ENCODE measurements around the gene CITED2. TPM values are rescaled to one million over a fixed set of nuclear protein-coding genes. Genes with fewer than 3 reads are reported as not detected.
"Not testable (repeated sequence)": the region's sequence is repeated elsewhere in the genome, so short reads cannot be mapped to it uniquely, and the experiment has no call there.

Gene CITED2
- total and polyA plus RNA-seq, 9 donors = 61.1 to 113 (median 77.1) TPM

DNA sequence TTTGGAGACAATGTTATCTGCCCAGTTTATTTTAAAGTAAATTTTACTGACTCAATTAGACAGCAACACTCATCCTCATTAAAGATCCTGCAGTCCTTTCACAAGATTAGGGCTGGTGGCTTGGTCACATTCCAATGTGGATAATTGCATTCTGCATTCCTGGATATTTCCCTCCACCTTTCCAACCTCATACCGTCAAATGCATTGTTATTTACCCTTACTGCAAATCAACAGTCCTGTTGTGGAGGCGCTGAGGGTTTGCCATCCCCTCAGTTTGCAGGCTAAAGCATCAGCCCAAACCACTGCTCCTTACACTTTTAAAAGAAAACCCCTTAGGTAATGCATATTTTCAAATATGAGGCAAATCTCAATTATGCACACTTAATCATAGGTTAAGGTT, 5.4 kb downstream of the CITED2 start:
- Histone ChIP-seq H3K4me3 (ENCODE audit: low read length) (no peak overlapping the region), H3K4me1 (ENCODE audit: control insufficient read depth, insufficient read depth, low read length) (peaks cover 13% of the 10 kb centered on the region), H3K27ac (ENCODE audit: low read length) (no peak overlapping the region), H3K36me3 (ENCODE audit: control insufficient read depth, insufficient read depth, low read length) (peaks cover 7% of the 10 kb centered on the region), H3K9me3 (replicated peaks; ENCODE audit: control insufficient read depth, low read depth, low read length) (no peaks in the 10 kb centered on the region), H3K27me3 (ENCODE audit: control insufficient read depth, insufficient read depth, low read length) (no peaks in the 10 kb centered on the region)
- WGBS (ENCODE audit: insufficient coverage) = 60% methylated on average over 1 of the region's 2 CpGs
- DNase-seq = no peak

DNA sequence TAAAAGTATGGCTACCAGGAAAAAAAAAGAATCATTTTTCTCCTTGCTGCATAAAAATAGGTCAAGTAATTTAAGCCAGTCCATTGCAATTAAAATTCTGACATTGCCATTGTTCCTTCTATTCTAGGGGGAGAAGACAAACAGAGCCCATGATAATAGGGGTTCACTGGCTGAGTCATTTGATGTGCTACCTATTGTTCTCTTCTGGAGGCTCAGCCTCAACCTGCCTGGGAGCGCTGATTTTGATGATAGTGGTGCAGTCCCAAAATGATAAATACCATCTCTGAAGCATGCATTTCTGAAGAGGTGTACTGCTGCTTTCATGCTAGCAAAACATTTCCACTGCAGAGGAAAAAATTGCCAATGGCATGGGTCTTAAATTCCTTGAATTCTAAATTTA, 5.8 kb downstream of the CITED2 start:
- Histone ChIP-seq H3K9me3 (replicated peaks; ENCODE audit: control insufficient read depth, low read depth, low read length) (no peaks in the 10 kb centered on the region), H3K4me1 (ENCODE audit: control insufficient read depth, insufficient read depth, low read length) (peaks cover 13% of the 10 kb centered on the region), H3K36me3 (ENCODE audit: control insufficient read depth, insufficient read depth, low read length) (peaks cover 7% of the 10 kb centered on the region), H3K27me3 (ENCODE audit: control insufficient read depth, insufficient read depth, low read length) (no peaks in the 10 kb centered on the region), H3K4me3 (ENCODE audit: low read length) (no peak overlapping the region), H3K27ac (ENCODE audit: low read length) (no peak overlapping the region)
- DNase-seq = no peak
- no CpG with 5 or more reads among the region's 1 CpG for WGBS (ENCODE audit: insufficient coverage)

DNA sequence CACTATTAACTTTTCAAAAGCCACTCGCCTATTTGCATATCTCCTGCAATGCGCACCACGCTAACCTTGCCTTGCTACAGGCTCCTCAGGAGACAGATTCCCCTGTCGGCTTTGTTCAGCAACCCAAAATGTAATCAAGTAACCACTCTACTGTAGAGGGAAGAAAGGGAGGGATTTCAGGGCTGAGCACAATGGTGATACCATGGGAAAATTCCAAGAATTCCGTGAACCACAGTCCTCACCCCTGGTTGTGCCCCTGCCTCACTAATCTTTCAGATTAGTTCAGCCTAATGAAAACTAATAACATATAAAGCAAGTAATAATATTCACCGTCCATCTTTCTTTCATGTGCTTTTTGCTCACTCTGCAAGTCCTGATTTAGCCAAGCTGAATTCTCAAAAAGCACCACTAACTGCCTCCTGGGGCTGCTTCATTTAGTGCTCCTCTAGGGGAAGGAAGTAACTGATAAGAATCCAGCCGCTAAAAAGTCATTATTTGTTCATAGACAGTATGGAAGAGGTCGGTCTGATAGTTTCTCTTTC, 6.6 kb downstream of the CITED2 start:
- Histone ChIP-seq H3K36me3 (ENCODE audit: control insufficient read depth, insufficient read depth, low read length) (peaks cover under 1% of the 10 kb centered on the region), H3K27ac (ENCODE audit: low read length) (no peak overlapping the region), H3K4me1 (ENCODE audit: control insufficient read depth, insufficient read depth, low read length) (peaks cover 13% of the 10 kb centered on the region), H3K9me3 (replicated peaks; ENCODE audit: control insufficient read depth, low read depth, low read length) (no peaks in the 10 kb centered on the region), H3K27me3 (ENCODE audit: control insufficient read depth, insufficient read depth, low read length) (no peaks in the 10 kb centered on the region), H3K4me3 (ENCODE audit: low read length) (no peak overlapping the region)
- DNase-seq = peak; percentile 26
- WGBS (ENCODE audit: insufficient coverage) = no CpG with 5 or more reads among the region's 8 CpGs

DNA sequence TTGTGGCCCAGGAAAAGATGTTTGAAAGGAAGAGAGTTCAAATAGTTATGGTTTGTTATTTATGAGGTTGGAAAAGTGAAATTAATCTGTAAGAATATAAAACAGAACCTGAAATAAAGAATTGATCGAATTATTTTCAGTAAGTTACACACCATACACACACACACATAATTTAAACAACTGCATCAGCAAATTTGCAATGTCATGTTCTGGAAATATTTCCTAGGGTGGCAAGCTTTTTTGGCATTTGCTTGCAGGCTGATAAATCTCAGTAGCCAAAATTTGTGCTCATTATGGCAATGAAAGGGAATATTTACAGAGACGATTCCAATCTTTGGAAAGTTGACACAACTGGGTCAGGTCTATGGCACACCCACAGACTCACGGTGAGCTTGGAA, 9.5 kb downstream of the CITED2 start:
- Histone ChIP-seq H3K27me3 (ENCODE audit: control insufficient read depth, insufficient read depth, low read length) (no peaks in the 10 kb centered on the region), H3K4me3 (ENCODE audit: low read length) (no peak overlapping the region), H3K27ac (ENCODE audit: low read length) (no peak overlapping the region), H3K36me3 (ENCODE audit: control insufficient read depth, insufficient read depth, low read length) (no peaks in the 10 kb centered on the region), H3K9me3 (replicated peaks; ENCODE audit: control insufficient read depth, low read depth, low read length) (no peaks in the 10 kb centered on the region), H3K4me1 (ENCODE audit: control insufficient read depth, insufficient read depth, low read length) (peaks cover 8% of the 10 kb centered on the region)
- DNase-seq = no peak
- WGBS (ENCODE audit: insufficient coverage) = 71% methylated on average over 1 of the region's 3 CpGs

DNA sequence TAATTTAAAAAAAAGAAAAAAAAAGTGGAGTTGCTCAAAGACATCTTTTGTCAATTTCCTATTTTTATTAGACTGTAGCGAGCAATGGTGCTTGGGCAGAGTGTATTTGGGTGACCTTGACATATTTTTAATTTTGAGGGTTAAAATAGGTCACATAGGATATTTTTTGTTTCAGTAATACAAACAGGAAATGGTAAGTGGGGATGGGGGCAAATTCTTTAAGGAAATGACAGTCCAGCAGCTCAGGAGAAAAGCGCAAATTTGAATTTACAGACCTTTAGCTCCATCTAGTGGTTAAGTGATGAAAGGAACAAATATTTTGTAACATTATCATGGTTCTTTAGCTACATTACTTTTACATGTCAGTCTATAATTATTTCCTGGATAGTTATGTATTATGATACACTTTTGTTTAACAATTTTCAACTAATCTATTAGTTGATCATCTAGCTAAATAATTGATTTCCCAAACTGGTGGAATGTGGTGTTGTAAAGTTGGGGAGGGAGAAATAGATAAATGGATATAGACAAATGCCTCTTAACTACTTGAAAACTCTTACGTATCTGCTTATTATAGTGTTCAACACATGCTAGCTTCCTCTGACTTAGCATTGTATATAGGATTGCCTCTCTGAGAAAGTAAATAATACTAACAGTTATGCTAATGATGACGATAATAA, 10.0 kb downstream of the CITED2 start:
- Histone ChIP-seq H3K36me3 (ENCODE audit: control insufficient read depth, insufficient read depth, low read length) (no peaks in the 10 kb centered on the region), H3K27ac (ENCODE audit: low read length) (no peak overlapping the region), H3K27me3 (ENCODE audit: control insufficient read depth, insufficient read depth, low read length) (no peaks in the 10 kb centered on the region), H3K9me3 (replicated peaks; ENCODE audit: control insufficient read depth, low read depth, low read length) (no peaks in the 10 kb centered on the region), H3K4me3 (ENCODE audit: low read length) (no peak overlapping the region), H3K4me1 (ENCODE audit: control insufficient read depth, insufficient read depth, low read length) (peaks cover 4% of the 10 kb centered on the region)
- DNase-seq = peak; percentile 72
- 80% methylated on average over 1 of the region's 4 CpGs for WGBS (ENCODE audit: insufficient coverage)

DNA sequence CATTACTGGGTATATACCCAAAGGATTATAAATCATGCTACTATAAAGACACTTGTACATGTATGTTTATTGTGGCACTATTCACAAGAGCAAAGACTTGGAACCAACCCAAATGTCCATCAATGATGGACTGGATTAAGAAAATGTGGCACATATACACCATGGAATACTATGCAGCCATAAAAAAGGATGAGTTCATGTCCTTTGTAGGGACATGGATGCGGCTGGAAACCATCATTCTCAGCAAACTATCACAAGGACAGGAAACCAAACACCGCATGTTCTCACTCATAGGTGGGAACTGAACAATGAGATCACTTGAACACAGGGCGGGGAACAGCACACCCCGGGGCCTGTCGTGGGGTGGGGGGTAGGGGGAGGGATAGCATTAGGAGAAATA, 10.7 kb downstream of the CITED2 start:
- WGBS (ENCODE audit: insufficient coverage) = 87% methylated on average over 3 of the region's 5 CpGs
- H3K27ac ChIP-seq (ENCODE audit: low read length) = not testable (repeated sequence)

DNA sequence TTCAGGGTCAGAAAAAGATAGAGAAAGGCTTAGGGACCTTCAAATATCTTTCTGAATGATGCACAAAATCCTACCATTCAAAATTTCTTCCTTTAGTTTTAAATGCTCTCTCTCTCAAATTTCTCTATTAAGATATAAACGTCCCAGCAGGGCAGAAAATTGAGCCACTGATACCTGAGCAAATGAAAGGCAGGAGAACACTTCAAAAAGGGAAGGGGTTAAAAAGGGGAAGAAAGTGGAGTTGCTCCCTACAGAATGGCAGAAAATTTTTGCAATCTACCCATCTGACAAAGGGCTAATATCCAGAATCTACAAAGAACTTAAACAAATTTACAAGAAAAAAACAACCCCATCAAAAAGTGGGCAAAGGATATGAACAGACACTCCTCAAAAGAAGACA, 11.3 kb downstream of the CITED2 start:
- DNase-seq; H3K4me1 ChIP-seq (ENCODE audit: control insufficient read depth, insufficient read depth, low read length); H3K27ac ChIP-seq (ENCODE audit: low read length); H3K9me3 ChIP-seq (replicated peaks; ENCODE audit: control insufficient read depth, low read depth, low read length); H3K36me3 ChIP-seq (ENCODE audit: control insufficient read depth, insufficient read depth, low read length); H3K4me3 ChIP-seq (ENCODE audit: low read length); H3K27me3 ChIP-seq (ENCODE audit: control insufficient read depth, insufficient read depth, low read length): not testable (repeated sequence)
- WGBS (ENCODE audit: insufficient coverage) = no CpG with 5 or more reads among the region's 1 CpG

More for the DNA sequence above, 10.7 kb downstream of the CITED2 start:
- not testable (repeated sequence) for H3K4me3 ChIP-seq (ENCODE audit: low read length); H3K27me3 ChIP-seq (ENCODE audit: control insufficient read depth, insufficient read depth, low read length); H3K9me3 ChIP-seq (replicated peaks; ENCODE audit: control insufficient read depth, low read depth, low read length); H3K36me3 ChIP-seq (ENCODE audit: control insufficient read depth, insufficient read depth, low read length); DNase-seq; H3K4me1 ChIP-seq (ENCODE audit: control insufficient read depth, insufficient read depth, low read length)

DNA sequence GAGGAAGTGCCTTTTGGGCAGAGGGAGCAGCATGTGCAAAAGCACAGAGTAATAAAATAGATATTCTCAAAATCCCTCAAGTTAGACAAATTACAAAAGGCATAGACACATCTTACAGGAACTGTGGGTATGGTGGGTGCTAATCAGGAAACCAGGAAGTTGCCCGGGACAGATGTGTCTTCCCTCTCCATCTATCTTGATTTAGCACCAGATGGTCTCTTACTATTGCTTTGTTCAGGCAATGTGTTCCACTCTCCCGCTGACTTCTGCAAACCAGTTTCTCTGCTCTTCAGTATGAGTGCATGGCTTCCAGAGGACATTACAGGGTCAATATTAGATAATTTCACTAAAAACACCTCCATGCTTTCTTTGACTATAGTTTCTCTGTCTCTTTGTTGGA, 13.2 kb downstream of the CITED2 start:
- Histone ChIP-seq H3K4me1 (ENCODE audit: control insufficient read depth, insufficient read depth, low read length) (no peaks in the 10 kb centered on the region), H3K36me3 (ENCODE audit: control insufficient read depth, insufficient read depth, low read length) (no peaks in the 10 kb centered on the region), H3K9me3 (replicated peaks; ENCODE audit: control insufficient read depth, low read depth, low read length) (no peaks in the 10 kb centered on the region), H3K27ac (ENCODE audit: low read length) (no peak overlapping the region), H3K27me3 (ENCODE audit: control insufficient read depth, insufficient read depth, low read length) (no peaks in the 10 kb centered on the region), H3K4me3 (ENCODE audit: low read length) (no peak overlapping the region)
- DNase-seq = peak; percentile 48
- WGBS (ENCODE audit: insufficient coverage) = no CpG with 5 or more reads among the region's 2 CpGs

DNA sequence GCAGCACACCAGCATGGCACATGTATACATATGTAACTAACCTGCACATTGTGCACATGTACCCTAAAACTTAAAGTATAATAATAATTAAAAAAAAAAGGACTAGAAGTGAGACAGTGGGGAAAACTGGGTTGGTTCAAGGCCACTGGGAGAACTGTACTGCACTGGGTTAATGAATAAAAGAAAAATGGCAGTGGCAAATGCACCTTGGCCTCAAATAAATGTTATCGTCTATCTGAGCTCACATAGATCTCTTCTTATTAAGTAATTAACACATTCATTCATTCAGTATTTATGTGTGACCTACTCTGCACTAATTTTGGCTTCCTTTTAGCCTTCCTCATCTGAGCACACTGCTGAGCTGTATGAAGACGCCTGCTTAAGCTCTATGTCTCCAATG, 17.5 kb downstream of the CITED2 start:
- H3K27ac ChIP-seq (ENCODE audit: low read length) = no peak overlapping the region
- DNase-seq = no peak
- WGBS (ENCODE audit: insufficient coverage) = no CpG with 5 or more reads among the region's 2 CpGs
- H3K27me3 ChIP-seq (ENCODE audit: control insufficient read depth, insufficient read depth, low read length) = no peaks in the 10 kb centered on the region
- H3K36me3 ChIP-seq (ENCODE audit: control insufficient read depth, insufficient read depth, low read length) = no peaks in the 10 kb centered on the region
- no peaks in the 10 kb centered on the region for H3K4me1 ChIP-seq (ENCODE audit: control insufficient read depth, insufficient read depth, low read length)
- H3K4me3 ChIP-seq (ENCODE audit: low read length) = no peak overlapping the region
- no peaks in the 10 kb centered on the region for H3K9me3 ChIP-seq (replicated peaks; ENCODE audit: control insufficient read depth, low read depth, low read length)

DNA sequence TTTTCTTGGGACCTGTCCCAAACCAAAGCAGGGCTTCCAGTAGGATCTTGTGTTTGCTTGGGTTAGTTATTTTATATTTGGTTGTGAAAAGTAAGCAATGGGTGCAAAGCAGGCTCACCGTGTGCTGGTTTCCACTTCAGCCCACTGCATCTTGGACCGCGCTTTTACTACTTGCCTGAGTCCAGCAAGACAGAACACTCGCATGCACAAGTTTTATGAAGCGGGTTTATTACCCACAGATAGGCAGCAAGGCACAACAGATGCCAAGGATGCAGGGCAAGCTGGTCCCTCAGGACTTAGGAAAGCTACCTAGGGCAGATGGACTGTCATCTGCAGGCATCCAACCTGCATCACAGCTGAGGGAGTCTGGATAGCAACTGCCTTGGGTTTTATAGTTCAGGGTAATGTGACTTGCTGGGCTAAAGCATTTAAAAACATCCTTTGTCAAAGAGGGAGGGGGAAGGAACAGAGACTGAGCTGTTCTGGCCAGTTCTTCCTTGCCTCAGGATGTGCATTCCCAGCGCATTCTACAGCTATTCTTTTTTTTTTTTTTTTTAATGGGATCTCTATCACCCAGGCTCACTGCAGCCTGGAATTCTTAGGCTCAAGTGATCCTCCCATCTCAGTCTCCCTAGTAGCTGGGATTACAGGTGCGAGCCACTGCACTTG, 18.5 kb downstream of the CITED2 start:
- DNase-seq = no peak
- no peak overlapping the region for H3K4me3 ChIP-seq (ENCODE audit: low read length)
- no peaks in the 10 kb centered on the region for H3K36me3 ChIP-seq (ENCODE audit: control insufficient read depth, insufficient read depth, low read length)

More for the DNA sequence above, 18.5 kb downstream of the CITED2 start:
- Histone ChIP-seq H3K27ac (ENCODE audit: low read length) (no peak overlapping the region), H3K9me3 (replicated peaks; ENCODE audit: control insufficient read depth, low read depth, low read length) (no peaks in the 10 kb centered on the region), H3K27me3 (ENCODE audit: control insufficient read depth, insufficient read depth, low read length) (no peaks in the 10 kb centered on the region), H3K4me1 (ENCODE audit: control insufficient read depth, insufficient read depth, low read length) (no peaks in the 10 kb centered on the region)
- WGBS (ENCODE audit: insufficient coverage) = 96% methylated on average over 6 of the region's 7 CpGs
